Lower lobe of right lung (tissue), 2 donors: ENCODE data around the gene ZEB2. TPM values are rescaled to one million over a fixed set of nuclear protein-coding genes. Genes with fewer than 3 reads are reported as not detected.

Experiments used
- ATAC-seq, 2 donors: fragments of 200-7000 bp; cut with Tn5 transposase; one replicate each; pipeline ENCODE4 v1.9.1; 2020 to 2022; ENCODE audit warnings: mild to moderate bottlenecking in 2 of 2, moderate library complexity in 2 of 2
- DNase-seq: peaks from one replicate; pipeline ENCODE4 v3.0.0-alpha.2; 2020
- H3K27ac ChIP-seq: fragments of 200-600 bp; one replicate; pipeline ENCODE4 v1.8.0; 2022
- H3K27me3 ChIP-seq: fragments of 200-600 bp; one replicate; pipeline ENCODE4 v1.8.0; 2022; ENCODE audit warnings: low read depth
- H3K36me3 ChIP-seq: fragments of 200-600 bp; one replicate; pipeline ENCODE4 v1.8.0; 2022; ENCODE audit warnings: mild to moderate bottlenecking
- H3K4me1 ChIP-seq: fragments of 200-600 bp; one replicate; pipeline ENCODE4 v1.8.0; 2022
- H3K4me3 ChIP-seq: fragments of 200-600 bp; one replicate; pipeline ENCODE4 v1.8.0; 2022; ENCODE audit warnings: mild to moderate bottlenecking
- H3K9me3 ChIP-seq: fragments of 200-600 bp; one replicate; pipeline ENCODE4 v1.8.0; 2022
- intact Hi-C: fragments of 100-400 bp; cut with DNase I; formaldehyde crosslinking; loops from one replicate; pipeline ENCODE4 v1.11.0; 2022
- total RNA-seq: library from RNA; stranded (reverse); fragmentation: NEBNext Ultra II Directional; extraction: Animal tissue kit (Norgen Biotek cat#: 25700); gene quantifications from one replicate; pipeline ENCODE4 v1.2.1, GENCODE V29; 2021
- TF ChIP-seq, protein P1 (sequence below): fragments of 200-600 bp; IDR thresholded peaks from one replicate; pipeline ENCODE4 v1.8.0; 2022; ENCODE audit warnings: antibody characterized with exemption, mild to moderate bottlenecking
- donor health status: DM: no; HTN: yes; CAD: no; lungs with severe emphysema.

ZEB2 gene
- total RNA-seq, 1 donor from 2014 or later, result 220 TPM

DNA sequence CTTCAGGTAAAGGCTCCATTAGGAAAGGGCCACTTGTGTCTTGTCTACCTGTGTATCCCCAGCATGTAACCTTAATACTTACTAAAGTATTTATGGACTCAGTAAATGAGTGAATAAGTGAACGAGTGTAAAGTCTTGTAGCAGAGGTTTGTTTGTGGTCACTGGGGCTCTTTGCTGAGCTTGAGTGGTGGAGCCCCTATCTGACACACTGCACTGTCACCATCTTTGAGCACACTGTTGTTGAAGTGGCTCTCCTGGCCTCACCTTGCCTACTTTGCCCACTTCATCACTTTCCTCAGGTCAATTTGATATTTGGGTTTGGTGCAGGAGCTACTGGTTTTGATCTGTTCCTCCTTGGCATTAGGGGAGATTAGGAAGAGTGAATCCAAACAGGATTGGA, 39.3 kb upstream of the ZEB2 start:
- Histone ChIP-seq H3K9me3 (no peaks in the 10 kb centered on the region), H3K36me3 (no peaks in the 10 kb centered on the region), H3K4me1 (no peaks in the 10 kb centered on the region), H3K27ac (no peak overlapping the region), H3K27me3 (no peaks in the 10 kb centered on the region), H3K4me3 (no peak overlapping the region)
- ATAC-seq, result no peak
- no peak for DNase-seq
- TF ChIP-seq, protein P1, sequence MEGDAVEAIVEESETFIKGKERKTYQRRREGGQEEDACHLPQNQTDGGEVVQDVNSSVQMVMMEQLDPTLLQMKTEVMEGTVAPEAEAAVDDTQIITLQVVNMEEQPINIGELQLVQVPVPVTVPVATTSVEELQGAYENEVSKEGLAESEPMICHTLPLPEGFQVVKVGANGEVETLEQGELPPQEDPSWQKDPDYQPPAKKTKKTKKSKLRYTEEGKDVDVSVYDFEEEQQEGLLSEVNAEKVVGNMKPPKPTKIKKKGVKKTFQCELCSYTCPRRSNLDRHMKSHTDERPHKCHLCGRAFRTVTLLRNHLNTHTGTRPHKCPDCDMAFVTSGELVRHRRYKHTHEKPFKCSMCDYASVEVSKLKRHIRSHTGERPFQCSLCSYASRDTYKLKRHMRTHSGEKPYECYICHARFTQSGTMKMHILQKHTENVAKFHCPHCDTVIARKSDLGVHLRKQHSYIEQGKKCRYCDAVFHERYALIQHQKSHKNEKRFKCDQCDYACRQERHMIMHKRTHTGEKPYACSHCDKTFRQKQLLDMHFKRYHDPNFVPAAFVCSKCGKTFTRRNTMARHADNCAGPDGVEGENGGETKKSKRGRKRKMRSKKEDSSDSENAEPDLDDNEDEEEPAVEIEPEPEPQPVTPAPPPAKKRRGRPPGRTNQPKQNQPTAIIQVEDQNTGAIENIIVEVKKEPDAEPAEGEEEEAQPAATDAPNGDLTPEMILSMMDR, result no peak
- intact Hi-C loops, result no loop called here

DNA sequence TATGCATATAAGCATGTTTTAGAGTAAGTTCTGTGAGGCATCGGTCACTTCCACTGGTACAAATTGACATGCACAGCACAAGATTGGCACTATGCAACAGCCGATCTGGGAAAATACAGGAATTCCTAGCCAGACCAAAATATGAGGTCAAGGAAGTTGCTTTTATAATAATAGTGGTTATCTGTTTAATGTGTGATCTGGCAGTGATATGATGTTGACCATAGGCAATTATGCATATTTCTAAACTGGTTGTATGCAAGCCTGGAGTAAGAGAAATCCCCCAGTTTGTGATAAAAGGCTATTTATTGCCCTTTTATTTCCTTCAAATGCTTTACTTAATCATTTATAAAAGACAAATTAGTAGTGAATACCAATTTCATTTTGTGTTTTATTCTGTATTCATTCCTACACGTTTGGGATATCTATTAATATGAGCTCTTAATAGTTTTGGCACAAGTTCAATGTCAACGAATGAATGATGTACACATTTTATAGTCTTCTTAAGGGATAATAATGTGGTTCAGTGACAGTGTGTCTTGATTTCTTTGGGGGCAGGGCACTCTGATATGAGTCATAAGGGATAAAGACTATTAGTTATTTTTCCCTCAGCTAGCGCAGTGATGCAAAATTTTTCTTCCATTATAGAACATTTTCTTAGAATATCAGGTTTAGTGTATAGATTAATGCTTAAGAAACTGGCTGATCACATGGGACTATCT, 34.7 kb upstream of the ZEB2 start:
- DNase-seq (no peak), ATAC-seq (no peak)
- TF ChIP-seq, protein P1, result no peak
- H3K27ac ChIP-seq, result no peak overlapping the region
- no peak overlapping the region for H3K4me3 ChIP-seq
- no peaks in the 10 kb centered on the region for H3K36me3 ChIP-seq
- H3K27me3 ChIP-seq, result no peaks in the 10 kb centered on the region
- H3K4me1 ChIP-seq, result no peaks in the 10 kb centered on the region
- H3K9me3 ChIP-seq, result no peaks in the 10 kb centered on the region
- intact Hi-C loops, result no loop called here

DNA sequence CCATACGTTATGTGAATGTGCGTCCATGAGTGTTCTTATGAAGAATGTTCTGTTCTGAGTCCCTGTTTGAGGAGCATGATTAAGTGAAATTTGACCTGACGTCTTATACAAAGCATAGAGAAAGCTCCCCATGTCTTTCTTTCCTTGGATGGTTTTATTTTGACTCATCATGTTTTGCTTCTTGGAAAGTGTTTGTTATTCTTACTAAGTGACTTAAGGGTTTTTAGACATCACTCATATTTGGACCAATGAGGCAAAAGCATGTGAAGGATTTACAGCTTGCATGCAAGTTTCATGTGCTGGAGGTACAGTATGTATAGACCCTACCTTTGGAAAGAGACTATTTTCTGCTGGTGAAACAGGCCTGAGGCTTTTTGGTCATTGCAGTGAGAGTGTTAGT, 33.5 kb upstream of the ZEB2 start:
- DNase-seq (no peak), ATAC-seq (no peak)
- H3K27ac ChIP-seq, result no peak overlapping the region
- intact Hi-C loops, result no loop called here
- peaks cover 5% of the 10 kb centered on the region for H3K4me1 ChIP-seq
- no peaks in the 10 kb centered on the region for H3K27me3 ChIP-seq
- no peak overlapping the region for H3K4me3 ChIP-seq
- TF ChIP-seq, protein P1, result no peak
- no peaks in the 10 kb centered on the region for H3K9me3 ChIP-seq
- no peaks in the 10 kb centered on the region for H3K36me3 ChIP-seq

DNA sequence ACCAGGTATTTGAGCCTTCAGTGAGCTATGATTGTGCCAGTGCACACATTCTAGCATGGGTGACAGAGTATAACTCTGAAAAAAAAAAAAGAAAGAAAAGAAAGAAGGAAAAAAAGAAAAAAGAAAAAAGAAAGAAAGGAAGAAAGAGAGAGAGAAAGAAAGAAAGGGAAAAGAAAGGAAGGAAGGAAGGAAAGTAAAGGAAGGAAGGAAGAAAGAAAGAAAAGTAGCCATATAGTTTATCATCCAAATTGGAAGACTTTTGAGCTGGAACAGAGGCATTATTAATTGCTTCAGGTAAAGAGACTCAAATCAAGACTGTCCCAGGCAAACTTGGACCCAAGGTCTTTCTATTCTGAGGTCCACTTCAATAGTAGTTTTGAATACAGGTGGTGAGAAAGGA, 32.9 kb upstream of the ZEB2 start:
- no peak for ATAC-seq
- H3K36me3 ChIP-seq, result no peaks in the 10 kb centered on the region
- H3K4me3 ChIP-seq, result no peak overlapping the region
- no peaks in the 10 kb centered on the region for H3K9me3 ChIP-seq
- no peak for DNase-seq
- H3K27ac ChIP-seq, result no peak overlapping the region
- TF ChIP-seq, protein P1, result no peak
- H3K27me3 ChIP-seq, result no peaks in the 10 kb centered on the region
- H3K4me1 ChIP-seq, result peaks cover 8% of the 10 kb centered on the region
- intact Hi-C loops, result no loop called here

DNA sequence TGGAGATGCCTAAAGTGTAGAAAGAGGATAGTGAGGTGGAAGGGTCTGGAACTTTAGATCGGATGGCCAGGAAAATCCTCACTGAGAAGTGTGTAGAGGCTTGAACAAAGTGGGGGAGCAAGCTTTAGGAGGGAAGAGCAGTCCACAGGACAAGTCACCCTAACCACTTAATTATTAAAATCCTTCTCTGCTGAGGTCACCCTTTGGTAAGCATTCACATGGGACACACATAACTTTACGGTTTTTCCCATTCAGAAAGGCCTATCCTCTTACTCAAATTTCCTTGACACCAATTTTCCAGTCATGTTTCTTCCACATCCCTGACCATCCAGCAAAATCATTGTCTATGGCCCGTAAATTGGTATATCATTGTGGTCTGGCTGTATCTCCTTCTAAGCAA, 31.0 kb upstream of the ZEB2 start:
- Histone ChIP-seq H3K36me3 (no peaks in the 10 kb centered on the region), H3K27ac (no peak overlapping the region), H3K4me3 (no peak overlapping the region), H3K9me3 (no peaks in the 10 kb centered on the region), H3K27me3 (no peaks in the 10 kb centered on the region), H3K4me1 (peaks cover 8% of the 10 kb centered on the region)
- DNase-seq (no peak), ATAC-seq (no peak)
- intact Hi-C loops, result no loop called here
- TF ChIP-seq, protein P1, result no peak
